Adipocyte (in vitro differentiated cells): ENCODE measurements around the gene MAPKAPK2.

Source experiments
- DNase-seq: peaks from one replicate; pipeline ENCODE4 v3.0.0-alpha.2; 2015; ENCODE audit warnings: low read depth
- H3K27me3 ChIP-seq: replicated peaks from 2 replicates; pipeline ENCODE4 v1.7.0; 2013; ENCODE audit warnings: mild to moderate bottlenecking, low read length, moderate library complexity; ENCODE audit not compliant: control insufficient read depth, insufficient read depth
- H3K36me3 ChIP-seq: 2 replicates; pipeline ENCODE4 v1.7.0; 2013; ENCODE audit warnings: low read length, mild to moderate bottlenecking, moderate library complexity; ENCODE audit not compliant: control insufficient read depth, insufficient read depth, severe bottlenecking
- H3K4me1 ChIP-seq: 2 replicates; pipeline ENCODE4 v1.7.0; 2013; ENCODE audit warnings: mild to moderate bottlenecking, low read length, moderate library complexity; ENCODE audit not compliant: control insufficient read depth, insufficient read depth
- H3K4me3 ChIP-seq: 2 replicates; pipeline ENCODE4 v1.7.0; 2013; ENCODE audit warnings: mild to moderate bottlenecking, low read length, moderate library complexity
- H3K9ac ChIP-seq: 2 replicates; pipeline ENCODE4 v1.7.0; 2013; ENCODE audit warnings: mild to moderate bottlenecking, low read length, moderate library complexity
- H3K9me3 ChIP-seq: 2 replicates; pipeline ENCODE4 v1.7.0; 2013; ENCODE audit warnings: mild to moderate bottlenecking, low read length, moderate library complexity; ENCODE audit not compliant: control insufficient read depth

Gene MAPKAPK2

DNA sequence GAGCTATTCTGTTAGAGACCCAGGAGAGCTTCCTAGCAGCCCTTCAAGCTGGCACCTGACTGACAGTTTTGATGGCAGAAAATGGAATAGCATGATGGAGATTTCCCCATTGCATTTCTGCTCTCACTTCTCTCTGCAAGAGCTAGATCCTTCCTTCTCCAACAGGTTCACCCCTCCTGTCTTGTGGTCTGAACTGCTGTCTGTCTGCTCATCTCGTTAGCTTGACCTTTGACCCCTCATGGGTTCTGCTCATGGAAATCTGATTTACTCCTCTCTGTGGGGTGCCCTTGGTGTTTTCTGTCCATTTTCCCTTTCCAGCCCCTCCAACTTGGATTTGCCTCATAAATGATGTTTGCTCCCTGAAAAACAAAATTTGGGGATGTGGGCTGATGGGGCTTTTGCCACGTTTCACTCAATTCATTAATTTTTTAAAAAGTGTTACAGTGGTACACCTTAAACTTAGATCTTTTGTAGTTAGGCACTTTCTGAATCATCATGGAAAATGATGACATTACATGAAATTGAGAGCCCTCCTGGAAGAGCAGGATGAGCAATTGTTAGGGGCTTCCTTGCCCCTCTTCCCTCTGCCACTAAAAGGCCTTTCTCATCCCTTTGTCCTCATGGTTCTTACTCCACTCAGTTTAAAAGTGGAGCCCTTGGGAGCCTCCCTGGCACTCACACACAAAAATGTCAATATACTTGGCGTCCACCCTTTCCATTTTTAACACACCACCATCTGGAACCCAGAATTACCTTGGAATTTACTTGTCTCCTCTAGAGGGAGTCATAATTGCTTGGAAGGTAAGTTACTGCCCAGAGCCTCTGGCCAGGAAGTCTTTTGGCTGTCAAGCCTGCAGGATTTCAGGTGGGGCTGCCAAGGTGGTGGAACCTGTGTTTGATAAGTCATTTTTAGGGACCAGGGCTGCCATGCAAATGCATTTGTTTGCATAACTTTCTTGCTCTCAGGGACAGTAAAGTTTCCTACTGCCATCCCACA is 54.0 kb downstream of the MAPKAPK2 start:
- DNase-seq: no peak
- H3K9ac ChIP-seq: no peak overlapping the region
- no peaks in the 10 kb centered on the region for H3K27me3 ChIP-seq
- H3K4me1 ChIP-seq: peaks cover 5% of the 10 kb centered on the region
- peaks cover 22% of the 10 kb centered on the region for H3K36me3 ChIP-seq
- H3K9me3 ChIP-seq: no peaks in the 10 kb centered on the region
- no peak overlapping the region for H3K4me3 ChIP-seq

DNA sequence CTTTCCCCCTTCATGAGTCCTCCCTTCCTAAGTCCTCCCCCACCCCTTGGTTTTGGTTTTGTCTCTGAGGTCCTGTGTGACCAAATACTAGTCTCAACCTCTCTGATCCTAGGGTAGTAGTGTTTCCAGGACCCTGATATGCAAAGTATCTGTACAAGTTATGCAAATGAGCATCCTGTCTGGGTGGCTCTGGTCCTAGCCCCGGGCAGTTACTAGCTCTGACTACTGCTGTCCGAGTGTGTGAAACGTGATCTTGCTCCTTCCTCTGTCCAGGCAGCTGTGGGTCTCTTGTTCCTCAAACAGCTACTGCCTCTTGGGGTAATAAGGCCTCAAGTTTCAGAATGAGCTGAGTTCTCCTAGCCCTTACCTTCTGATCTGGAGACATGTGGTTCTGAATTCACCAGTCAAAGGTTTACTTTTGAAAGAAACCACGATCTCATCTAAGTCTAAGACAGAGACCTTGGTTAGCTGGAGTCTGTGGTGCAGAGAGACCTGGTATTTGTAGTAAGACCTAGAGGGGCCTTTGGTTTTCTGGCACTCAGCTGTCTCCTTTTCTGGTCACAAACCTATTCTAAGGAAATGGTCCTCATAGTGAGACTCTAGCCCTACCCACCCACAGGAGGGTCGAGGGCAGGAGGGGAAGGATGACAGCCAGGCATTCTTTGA is 54.8 kb downstream of the MAPKAPK2 start:
- Histone ChIP-seq H3K4me1 (peaks cover 5% of the 10 kb centered on the region), H3K27me3 (no peaks in the 10 kb centered on the region), H3K9me3 (no peaks in the 10 kb centered on the region), H3K36me3 (peaks cover 14% of the 10 kb centered on the region), H3K9ac (no peak overlapping the region), H3K4me3 (no peak overlapping the region)
- DNase-seq: peak; percentile 41

DNA sequence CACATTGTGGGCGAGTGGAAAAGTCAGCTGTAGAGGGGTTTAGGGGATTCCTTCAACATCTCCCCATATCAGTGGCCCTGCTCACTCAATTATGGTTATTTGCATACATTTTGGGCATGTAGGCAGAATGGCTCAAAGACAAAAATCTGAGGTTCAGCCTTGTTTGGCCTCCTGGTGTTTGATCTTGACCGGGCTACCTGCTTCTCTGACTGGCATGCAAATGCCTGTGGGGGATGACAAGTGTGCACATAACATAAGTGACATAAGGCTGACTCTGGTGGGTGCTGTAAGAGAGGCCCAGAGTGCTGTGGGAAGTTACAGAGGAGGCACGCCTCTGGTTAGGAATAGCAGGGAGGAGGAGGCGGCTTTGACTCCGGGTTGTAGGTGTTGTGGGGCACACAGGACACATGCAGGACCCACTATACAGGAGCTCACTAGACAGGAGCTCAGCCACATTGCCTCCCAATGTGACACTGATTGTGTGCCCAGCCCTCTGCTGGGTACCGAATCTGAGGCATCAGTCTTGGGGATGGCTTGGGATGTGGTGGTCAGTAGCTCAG is 56.5 kb downstream of the MAPKAPK2 start:
- Histone ChIP-seq H3K9ac (no peak overlapping the region), H3K9me3 (no peaks in the 10 kb centered on the region), H3K27me3 (no peaks in the 10 kb centered on the region), H3K4me1 (peaks cover 5% of the 10 kb centered on the region), H3K36me3 (no peaks in the 10 kb centered on the region), H3K4me3 (no peak overlapping the region)
- no peak for DNase-seq

DNA sequence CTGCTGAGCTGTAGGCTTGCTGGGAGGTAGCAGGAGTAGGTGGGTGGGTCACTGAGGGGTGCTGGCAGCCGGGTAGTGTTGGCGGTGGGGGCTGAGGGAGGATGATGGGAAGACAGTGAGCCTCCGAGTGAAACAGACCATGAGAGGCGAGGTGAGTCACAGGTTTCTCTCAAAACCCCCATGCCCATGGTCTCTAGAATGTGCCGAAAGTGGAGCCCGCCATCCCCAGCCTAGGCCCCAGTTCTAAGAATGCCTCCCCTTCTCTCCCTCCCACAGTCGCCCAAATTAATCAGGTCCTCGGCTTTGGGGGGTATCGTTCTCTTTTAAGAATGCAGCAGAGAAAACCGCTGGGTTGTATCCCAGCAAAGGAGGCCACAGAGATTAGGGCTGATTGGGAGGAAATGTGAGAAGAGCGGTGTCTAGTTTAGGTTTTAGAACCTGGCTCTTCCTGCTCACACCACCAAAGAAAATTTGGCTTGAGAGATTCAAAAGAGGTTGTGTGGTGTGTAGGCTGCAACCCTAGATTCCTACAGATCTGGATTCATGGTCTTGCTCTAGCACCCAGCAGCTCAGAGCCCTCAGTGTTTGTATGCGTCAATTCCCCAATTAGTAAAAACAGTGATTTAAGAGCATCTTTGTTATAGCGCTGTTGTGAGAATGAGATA is 58.1 kb downstream of the MAPKAPK2 start:
- no peak for DNase-seq
- Histone ChIP-seq H3K9ac (no peak overlapping the region), H3K4me3 (no peak overlapping the region), H3K36me3 (no peaks in the 10 kb centered on the region), H3K9me3 (no peaks in the 10 kb centered on the region), H3K4me1 (peaks cover 5% of the 10 kb centered on the region), H3K27me3 (no peaks in the 10 kb centered on the region)

DNA sequence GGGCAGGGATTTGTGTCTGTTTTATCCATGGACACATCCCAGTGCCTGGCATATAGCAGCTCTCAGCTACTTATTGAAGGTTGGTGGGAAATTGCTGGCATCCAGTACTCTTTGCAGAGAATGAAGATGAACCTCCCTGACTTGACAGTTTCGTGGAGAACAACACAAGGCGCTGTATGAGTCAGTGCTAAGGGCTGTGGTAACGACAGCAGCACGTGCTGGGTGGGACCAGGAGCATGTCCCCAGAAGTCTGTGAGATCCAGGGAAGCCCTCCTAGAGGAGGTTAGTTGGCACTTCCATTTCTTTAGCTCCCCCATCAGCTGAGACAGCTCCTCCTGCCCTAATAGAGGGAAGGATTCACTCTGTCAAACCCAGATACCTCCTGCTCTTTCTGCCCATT is 60.0 kb downstream of the MAPKAPK2 start:
- no peaks in the 10 kb centered on the region for H3K36me3 ChIP-seq
- no peaks in the 10 kb centered on the region for H3K27me3 ChIP-seq
- H3K4me1 ChIP-seq: peaks cover 19% of the 10 kb centered on the region
- H3K9ac ChIP-seq: no peak overlapping the region
- H3K9me3 ChIP-seq: no peaks in the 10 kb centered on the region
- DNase-seq: no peak
- no peak overlapping the region for H3K4me3 ChIP-seq

DNA sequence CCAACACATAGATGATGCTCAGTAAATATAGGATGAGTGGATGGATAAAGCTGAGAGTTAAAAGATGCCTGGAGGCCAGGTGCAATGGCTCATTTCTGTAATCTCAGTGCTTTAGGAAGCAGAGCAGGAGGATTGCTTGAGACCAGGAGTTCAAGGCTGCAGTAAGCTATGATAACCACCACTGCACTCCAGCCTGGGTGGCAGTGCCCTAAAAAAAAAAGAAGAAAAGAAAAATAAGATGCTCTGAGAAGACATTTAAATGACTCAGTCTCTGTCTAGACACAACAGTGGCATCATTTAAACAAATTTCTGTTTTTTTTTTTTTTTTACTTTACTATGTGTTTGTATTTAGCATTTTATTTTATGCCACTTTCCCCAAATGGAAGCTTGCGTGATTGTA is 60.6 kb downstream of the MAPKAPK2 start:
- Histone ChIP-seq H3K27me3 (no peaks in the 10 kb centered on the region), H3K9ac (no peak overlapping the region), H3K36me3 (no peaks in the 10 kb centered on the region), H3K9me3 (no peaks in the 10 kb centered on the region), H3K4me1 (peaks cover 25% of the 10 kb centered on the region), H3K4me3 (no peak overlapping the region)
- DNase-seq: no peak

DNA sequence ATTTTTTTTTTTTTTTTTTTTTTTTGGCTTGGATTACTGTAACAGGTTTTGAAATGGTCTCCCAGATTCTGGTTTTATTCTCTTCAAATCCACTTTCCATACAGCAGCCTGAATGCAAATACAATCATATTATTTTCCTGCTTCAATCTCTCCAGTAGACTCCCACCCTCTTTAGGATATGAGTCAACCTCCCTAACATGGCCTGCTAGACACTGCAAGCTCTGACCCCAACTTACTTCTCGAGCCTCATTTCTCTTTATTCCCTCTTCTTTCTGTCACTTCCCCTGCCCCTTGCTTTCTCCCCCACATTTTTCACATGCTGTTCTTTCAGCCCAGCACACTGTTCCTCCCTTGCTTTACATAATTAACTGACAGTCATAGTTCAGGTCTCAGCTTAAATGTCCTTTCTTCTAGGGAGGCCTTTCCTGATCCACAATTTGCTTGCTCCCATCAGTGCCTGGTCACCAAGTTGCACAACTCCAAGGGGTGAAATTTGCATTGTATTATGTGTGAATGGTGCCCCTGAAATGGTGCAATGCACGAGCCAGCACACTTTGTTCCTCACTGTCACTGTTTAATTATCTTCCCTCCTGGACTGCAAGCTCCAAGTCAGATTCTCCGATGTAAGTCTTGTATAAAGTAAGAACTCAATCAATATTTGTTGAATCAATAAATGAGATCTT is 63.8 kb downstream of the MAPKAPK2 start:
- Histone ChIP-seq H3K4me3 (no peak overlapping the region), H3K4me1 (peaks cover 37% of the 10 kb centered on the region), H3K9ac (peak overlapping the region; percentile 7), H3K27me3 (no peaks in the 10 kb centered on the region), H3K36me3 (no peaks in the 10 kb centered on the region), H3K9me3 (no peaks in the 10 kb centered on the region)
- no peak for DNase-seq

DNA sequence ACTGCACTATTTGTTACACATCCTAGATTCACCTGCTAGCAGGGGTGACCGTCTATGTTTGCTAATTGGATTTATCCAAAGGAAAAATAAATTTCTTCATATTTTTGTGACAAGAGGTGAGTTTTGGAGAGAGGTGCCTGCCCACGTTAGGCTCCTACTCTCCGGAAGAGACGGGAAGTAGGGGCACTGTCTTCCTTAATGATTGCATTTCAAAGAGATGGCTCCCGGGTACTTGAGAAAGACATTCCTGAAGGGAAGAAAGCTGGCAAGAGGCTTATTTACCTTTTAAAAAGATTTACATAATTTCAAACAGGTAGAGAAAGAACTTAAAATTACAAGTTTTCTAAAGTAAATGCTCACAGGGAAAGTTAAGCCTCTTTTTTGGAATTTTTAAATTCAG is 67.2 kb downstream of the MAPKAPK2 start:
- Histone ChIP-seq H3K36me3 (no peaks in the 10 kb centered on the region), H3K4me3 (no peak overlapping the region), H3K9ac (no peak overlapping the region), H3K4me1 (peaks cover 54% of the 10 kb centered on the region), H3K27me3 (no peaks in the 10 kb centered on the region), H3K9me3 (no peaks in the 10 kb centered on the region)
- DNase-seq: no peak

DNA sequence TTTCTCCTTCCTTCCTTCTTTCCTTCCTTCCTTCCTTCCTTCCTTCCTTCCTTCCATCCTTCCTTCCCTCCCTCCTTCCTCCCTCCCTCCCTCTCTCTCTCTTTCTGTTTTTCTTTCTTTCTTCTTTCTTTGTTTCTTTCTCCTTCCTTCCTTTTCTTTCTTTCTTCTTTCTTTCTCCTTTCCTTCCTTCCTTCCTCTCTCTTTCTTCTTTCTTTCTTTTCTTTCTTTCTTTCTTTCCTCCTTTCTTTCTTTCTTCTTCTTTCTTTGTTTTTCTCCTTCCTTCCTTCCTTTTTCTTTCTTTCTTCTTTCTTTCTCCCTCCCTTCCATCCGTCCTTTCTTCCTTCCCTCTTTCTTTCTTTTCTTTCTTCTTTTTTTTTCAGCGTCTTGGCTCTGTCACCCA is 67.8 kb downstream of the MAPKAPK2 start:
- Histone ChIP-seq H3K36me3 (no peaks in the 10 kb centered on the region), H3K4me3 (no peak overlapping the region), H3K27me3 (no peaks in the 10 kb centered on the region), H3K9ac (no peak overlapping the region), H3K4me1 (peaks cover 54% of the 10 kb centered on the region), H3K9me3 (no peaks in the 10 kb centered on the region)
- no peak for DNase-seq

DNA sequence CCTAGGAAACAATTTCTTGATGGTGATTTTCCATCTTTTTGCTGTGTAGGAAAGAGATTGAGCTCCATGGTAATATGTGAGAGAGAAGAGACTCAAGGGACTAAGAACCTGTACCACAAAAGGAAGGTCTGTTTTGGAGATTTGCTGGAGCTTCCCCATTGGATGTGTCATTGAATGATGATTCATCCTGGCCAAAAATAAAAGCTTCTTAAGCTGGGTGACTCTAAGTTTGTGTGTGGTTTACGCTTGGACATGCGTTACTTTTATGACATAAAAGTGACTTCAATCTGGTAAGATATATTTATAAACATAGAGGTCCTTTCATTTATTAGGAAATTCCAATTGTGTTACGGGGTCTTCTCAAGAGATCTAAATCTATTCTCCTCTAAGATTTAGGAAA is 68.4 kb downstream of the MAPKAPK2 start:
- Histone ChIP-seq H3K4me1 (peaks cover 51% of the 10 kb centered on the region), H3K9me3 (no peaks in the 10 kb centered on the region), H3K27me3 (no peaks in the 10 kb centered on the region), H3K36me3 (no peaks in the 10 kb centered on the region), H3K9ac (no peak overlapping the region), H3K4me3 (no peak overlapping the region)
- peak; percentile 9 for DNase-seq
